Measurements from ENCODE around the gene P2RY6.

DNA sequence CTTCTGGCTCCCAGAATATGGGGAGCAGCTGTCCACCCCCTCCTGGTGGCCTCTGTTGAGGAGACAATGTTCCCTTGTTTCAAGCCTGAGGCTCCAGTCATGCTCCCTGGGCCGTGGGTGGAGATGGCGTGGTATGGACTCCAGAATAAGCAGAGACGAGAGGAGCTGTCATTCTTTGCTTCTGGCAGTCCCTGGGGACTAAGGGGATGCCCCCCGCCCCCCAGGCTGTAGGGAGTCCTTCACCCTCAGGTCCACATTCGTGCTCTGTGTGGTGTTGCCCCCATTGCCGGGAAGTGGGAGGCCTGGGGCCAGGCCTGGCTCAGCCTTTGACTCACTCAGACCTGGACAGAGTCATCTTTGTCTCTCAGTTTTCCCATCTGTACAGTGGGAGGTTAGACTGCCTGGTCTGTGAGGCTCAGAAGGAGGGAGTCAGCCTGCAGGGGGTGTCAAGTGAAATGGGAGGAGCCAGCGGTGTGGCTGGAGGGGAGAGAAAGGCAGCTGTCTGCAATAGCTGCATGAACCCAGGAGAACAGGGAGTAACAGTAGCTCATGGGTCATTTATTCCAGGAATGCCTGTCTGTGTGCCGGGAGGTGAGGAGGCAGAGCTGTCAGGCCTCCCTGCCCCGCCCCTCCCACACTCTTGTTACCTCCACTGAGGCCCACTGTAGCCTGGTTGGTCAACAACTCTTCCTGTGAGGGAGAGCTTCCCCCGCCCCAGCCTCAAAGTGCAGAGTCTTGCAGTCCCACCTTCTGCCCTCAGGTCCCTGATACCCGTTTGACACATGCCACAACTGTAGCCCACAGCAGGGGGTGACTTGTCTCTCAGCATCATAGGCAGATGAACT is 42.2 kb downstream of the P2RY6 start:
- TF ChIP-seq, protein P1, sequence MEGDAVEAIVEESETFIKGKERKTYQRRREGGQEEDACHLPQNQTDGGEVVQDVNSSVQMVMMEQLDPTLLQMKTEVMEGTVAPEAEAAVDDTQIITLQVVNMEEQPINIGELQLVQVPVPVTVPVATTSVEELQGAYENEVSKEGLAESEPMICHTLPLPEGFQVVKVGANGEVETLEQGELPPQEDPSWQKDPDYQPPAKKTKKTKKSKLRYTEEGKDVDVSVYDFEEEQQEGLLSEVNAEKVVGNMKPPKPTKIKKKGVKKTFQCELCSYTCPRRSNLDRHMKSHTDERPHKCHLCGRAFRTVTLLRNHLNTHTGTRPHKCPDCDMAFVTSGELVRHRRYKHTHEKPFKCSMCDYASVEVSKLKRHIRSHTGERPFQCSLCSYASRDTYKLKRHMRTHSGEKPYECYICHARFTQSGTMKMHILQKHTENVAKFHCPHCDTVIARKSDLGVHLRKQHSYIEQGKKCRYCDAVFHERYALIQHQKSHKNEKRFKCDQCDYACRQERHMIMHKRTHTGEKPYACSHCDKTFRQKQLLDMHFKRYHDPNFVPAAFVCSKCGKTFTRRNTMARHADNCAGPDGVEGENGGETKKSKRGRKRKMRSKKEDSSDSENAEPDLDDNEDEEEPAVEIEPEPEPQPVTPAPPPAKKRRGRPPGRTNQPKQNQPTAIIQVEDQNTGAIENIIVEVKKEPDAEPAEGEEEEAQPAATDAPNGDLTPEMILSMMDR (IDR thresholded peaks at IDR 0.05), result no peak
- TF ChIP-seq POLR2A (IDR thresholded peaks at IDR 0.05), result peak in 1 of 2 donors; percentile 28

All from thyroid gland (tissue), 4 donors.